ELF-1 (cell line): ENCODE measurements around the gene ACBD5.
A peak's percentile ranks its signal among the peaks of the same experiment; 100 is the strongest.
"Not testable (repeated sequence)": the region's sequence is repeated elsewhere in the genome, so short reads cannot be mapped to it uniquely, and the experiment has no call there.

Source experiments
- DNase-seq: peaks from one replicate; pipeline ENCODE4 v3.0.0-alpha.2; 2016; ENCODE audit warnings: low read depth, low spot score

The ACBD5 gene

DNA sequence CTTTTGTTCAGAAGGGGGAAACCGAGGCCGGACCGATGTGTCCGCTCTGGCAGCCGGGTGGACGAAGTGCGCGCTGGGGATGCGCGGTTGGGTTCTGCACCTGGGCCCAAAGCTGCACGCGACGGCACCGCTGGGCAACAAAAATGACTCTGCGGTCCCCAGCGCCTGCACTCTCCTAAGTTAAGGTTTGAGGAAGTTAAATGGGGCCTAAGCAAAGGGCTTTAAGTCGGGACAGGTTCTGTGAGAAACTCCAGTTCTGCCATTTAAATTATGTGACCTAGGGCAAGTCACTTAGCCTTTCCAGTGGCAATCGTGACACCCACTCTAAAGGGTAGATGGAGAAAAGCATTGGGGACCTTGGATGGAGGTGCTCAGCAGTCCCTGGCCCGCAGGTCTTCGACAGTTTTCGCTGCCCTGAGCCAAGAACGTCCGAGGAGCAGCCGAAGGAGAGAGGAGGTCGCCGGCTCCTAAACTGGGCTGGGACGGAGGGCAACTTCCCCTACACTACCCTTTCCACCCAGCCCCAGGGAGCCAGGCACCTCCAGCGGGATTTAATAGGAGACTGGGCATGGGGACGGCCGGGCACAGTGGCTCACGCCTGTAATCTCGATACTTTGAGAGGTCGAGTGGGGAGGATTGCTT is 534 bp upstream of the ACBD5 start:
- peak; percentile 67 for DNase-seq

DNA sequence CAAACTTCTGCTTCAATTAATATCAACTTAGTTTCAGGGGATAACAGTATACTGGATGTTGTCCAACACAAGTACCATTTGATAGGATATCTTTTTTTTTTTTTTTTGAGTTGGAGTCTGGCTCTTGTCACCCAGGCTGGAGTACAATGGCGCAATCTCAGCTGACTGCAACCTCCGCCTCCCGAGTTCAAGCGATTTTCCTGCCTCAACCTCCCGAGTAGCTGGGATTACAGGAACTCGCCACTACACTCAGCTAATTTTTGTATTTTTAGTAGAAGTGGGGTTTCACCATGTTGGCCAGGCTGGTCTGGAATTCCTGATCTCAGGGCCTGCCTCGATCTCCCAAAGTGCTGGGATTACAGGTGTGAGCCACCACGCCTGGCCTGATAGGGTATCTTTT is 3.1 kb downstream of the ACBD5 start:
- not testable (repeated sequence) for DNase-seq

DNA sequence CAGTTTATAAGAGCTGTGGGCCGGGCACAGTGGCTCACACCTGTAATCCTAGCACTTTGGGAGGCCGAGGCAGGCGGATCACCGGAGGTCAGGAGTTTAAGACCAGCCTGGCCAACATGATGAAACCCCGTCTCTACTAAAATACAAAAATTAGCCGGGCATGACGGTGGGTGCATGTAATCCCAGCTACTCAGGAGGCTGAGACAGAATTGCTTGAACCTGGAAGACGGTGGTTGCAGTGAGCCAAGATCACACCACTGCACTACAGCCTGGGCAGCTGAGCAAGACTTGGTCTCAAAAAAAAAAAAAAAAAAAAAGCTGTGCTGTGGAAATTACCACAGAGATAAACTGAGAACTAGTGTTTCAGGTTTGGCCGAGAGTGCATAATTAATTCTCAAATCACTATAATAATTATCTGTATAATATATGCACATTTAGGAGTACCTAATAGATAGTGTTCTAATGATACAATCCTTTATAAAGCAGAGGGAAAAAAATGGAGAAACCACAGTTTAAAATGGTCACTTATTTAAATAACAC is 3.9 kb downstream of the ACBD5 start:
- not testable (repeated sequence) for DNase-seq

DNA sequence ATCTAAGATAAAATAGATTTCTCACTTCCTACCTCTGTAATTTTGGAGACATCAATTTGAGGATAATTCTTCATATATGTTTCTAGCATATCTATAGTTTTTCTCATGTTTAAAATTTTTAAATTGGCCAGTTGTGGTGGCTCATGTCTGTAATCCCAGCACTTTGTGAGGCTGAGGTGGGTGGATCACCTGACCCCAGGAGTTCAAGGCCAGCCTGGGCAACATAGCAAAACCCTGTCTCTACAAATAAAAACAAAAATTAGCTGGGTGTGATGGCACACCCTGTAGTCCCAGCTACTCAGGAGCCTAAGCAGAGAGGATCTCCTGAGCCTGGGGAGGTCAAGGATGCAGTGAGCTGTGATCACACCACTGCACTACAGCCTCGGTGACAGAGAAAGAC is 4.9 kb downstream of the ACBD5 start:
- no peak for DNase-seq

DNA sequence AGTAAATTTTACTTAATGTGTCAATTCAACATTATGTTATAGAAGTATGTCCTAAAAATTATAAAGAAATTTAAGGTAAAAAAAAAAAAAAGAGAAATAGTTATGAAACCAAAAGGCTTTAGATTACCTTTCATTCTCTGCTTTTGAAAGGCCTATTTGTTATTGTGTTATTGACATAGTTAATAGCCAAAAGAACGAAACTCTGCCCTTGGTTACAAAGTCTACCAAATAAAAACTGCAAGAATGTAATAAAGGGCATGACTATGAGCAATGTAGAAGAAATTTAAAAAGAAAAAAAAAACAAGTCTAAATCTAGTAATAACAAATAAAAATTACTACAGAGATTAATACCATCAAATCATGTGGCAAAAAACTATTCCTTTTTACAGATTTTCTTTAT is 10.6 kb downstream of the ACBD5 start:
- no peak for DNase-seq

DNA sequence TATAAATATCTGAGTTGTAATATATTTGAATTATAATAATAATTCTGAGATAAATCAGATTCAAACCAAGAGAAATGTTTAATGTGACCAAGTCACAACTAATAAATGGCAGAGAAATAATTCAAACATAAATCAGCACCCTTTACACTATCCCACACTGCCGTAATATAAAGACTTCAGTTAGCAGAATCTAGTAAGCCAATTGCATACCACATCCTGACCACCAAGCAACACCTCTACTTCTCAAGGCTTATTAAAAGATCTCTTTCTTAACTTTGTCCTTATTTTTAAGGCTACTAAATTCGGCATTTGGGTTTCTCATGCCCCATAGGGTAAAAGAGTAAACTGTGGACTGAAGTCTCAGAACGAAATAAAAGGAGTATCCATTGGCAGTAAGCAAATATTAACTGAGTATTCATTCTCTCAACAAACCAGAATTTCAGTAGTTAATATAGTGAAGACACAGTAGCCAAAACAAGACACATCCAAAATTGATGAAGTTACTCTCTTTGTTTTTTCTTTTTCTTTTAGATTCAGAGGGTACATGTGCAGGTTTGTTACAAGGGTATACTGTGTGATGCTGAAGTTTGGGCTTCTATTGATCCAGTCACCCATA is 14.8 kb downstream of the ACBD5 start:
- DNase-seq, result no peak

DNA sequence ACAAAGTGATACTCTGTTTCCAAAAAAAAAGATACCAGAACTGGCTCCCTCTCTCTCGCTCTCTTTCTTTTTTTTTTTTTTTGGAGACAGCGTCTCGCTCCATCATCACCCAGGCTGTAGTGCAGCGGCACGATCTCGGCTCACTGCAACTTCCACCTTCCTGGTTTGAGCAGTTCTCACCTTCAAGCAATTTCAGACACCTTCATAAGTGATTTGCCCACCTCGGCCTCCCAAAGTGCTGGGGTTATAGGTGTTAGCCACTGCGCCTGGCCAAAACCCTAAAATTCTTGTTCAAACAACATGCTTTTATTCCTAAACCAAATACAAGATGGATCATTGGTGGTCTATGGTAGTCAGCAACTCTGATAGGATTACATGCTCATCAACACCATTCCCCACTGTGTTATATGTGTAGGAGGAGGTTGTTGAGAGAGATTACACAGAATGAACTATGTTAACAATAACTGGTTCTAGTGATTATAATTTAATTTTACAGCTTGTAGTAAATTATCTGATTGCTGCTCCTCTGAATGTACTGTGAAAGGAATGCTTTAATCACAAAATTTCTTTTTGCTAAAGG is 15.5 kb downstream of the ACBD5 start:
- DNase-seq, result no peak

DNA sequence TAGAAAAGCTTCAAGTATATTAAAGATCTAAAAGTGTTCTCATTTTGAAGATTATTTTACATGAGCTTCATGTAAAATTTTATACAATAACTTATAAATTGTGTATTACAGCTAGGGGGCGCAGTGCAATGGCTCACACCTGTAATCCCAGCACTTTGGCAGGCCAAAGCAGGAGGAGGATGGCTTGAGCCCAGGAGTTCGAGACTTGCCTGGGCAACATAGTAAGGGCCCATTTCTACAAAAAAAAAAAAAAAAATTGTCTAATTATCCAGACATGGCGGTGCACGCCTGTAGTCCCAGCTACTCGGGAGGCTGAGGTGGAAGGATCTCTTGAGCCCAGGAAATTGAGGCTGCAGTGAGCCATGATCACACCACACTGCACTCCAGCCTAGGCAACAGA is 16.6 kb downstream of the ACBD5 start:
- DNase-seq, result no peak

DNA sequence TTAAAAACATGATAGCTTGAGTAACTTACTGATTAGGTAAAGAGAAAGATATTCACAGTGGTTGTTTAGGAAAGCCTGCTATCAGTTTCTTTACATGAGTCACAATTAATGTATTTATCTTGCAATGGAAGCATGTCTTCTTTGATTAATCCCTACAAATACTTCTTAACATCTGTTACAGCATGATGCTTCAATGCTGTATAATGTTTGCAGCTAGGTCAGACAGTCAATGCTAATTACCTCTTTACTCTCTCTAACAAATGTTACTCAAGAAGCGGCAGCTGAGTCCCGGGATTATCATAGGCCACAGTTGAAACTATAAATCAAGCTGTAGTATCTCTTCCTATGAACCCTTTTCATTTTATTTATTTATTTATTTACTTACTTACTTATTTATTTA is 33.2 kb downstream of the ACBD5 start:
- no peak for DNase-seq

DNA sequence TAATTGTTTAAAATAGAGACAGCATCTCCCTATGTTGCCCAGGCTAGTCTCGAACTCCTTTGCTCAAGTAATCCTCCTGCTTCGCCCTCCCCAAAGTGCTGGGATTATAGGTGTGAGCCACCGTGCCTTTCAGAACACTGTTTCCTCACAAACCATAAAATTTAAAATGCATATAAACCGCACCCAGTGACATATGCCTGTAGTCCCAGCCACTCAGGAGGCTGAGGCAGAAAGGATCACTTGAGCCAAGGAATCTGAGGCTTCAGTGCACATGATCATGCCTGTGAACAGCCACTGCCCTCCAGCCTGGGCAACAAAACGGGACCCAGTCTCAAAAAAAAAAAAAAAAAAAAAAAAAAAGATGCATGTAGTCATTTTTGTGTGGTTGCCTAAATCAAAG is 36.8 kb downstream of the ACBD5 start:
- no peak for DNase-seq

DNA sequence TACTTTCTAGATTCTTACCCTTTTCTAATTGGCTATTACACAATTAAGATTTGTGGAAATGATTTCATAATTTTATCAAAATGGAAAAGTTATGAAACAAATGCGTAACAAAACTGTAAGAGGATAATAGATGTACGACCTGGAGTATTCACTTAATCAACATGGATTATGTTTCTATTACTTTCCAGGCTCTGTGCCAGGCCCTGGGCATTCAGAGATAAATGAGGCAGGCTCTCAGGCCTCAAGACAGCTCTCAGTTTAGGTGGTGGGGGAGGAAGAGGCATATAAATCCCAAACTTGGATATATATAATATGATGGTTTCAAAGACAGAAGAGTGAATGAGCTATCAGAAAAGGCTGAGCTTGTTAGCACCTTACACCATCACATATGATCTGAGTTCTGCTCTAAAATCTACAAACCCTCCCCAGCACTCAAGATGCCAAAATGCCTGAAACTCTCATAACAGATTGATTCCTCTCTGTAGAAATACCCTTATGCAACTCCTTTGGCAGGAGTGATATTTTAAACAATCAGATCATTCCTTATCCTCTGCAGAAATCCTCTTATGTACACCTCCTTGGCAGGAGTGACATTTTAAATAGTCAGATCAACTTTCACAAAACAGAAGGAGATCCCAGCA is 42.5 kb downstream of the ACBD5 start:
- no peak for DNase-seq

DNA sequence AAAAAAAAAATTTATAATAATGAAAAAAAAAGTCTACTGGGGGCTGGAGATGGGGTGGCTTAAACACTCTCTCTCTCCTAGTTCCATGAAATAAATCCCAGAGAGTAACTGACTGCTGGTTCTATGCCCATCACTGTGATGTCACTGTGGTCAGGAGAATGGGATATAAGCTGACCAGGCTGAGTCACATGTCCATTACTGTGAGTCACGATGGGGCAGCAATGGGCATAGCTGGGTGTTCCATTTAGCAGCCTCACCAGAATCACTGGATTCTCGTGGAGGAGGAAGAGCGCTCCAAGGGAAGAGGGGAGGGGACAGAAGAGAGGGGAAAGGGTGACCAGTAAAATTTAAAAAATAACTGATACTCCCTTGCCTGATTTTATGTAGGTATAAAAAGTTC is 48.3 kb downstream of the ACBD5 start:
- no peak for DNase-seq

DNA sequence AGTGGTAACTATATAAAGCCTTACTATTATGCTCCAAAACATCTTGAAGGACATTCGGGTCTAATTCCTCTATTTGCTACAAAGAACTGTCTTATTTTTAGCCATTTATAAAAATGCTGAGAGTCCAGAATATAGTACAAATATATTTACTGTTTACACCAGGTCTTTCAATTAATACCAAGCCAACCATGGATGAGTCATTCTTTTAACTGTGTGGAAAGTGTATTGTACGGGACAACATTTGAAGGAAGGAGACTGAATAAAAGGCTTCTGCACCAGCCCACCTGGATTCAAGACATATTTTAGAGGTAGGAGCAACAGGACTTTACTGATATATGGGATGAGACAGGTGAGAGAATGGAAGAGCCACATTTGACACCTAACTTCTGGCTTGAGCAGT is 50.1 kb downstream of the ACBD5 start:
- DNase-seq, result no peak

DNA sequence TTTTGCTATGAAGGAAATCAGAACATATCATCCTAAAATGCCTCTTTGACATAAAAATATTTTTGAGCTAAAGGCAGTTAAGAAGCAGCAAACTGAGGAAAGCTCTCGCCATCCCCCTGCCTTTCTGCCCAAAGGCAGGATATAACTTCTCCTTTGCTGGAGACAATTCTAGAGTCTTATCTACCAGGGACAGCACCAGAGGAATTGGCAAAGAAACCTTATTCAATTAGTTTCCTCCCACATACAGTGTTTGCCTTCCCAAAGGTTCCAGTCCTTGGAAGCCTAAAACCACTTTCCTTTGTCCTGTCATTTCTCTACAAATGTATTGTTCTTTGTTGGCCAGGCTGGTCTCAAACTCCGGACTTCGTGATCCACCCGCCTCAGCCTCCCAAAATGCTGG is 51.7 kb downstream of the ACBD5 start:
- DNase-seq, result no peak

DNA sequence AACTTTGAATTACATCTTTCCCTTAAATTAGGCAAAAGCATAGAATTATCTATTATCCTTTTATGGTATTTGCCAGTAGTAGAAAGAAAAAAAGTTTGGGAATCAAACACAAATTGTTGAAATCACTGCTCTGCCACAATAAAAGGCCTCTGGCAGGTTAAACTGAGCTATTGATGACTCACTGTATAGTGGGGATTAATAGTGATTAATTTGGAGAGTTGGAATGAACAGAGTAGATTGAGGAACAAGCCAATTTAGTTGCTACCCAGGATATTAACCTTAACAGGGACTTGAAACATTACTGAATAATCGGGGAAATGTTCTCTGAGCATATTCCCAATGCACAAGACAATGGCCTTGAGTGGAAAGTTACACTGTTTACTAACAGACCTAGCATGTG is 52.3 kb downstream of the ACBD5 start:
- DNase-seq, result no peak

DNA sequence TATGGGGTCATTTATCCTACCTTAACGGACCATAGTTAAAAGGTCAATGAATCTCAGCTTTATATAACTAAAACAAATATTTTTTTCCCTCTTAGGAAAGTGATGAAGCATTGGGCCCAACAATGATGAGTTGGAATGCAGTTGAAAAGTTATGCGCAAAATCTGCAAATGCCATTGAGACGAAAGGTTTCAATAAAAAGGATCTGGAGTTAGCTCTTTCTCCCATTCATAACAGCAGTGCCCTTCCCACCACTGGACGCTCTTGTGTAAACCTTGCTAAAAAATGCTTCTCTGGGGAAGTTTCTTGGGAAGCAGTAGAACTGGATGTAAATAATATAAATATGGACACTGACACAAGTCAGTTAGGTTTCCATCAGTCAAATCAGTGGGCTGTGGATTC is 70.7 kb downstream of the ACBD5 start:
- DNase-seq, result no peak

DNA sequence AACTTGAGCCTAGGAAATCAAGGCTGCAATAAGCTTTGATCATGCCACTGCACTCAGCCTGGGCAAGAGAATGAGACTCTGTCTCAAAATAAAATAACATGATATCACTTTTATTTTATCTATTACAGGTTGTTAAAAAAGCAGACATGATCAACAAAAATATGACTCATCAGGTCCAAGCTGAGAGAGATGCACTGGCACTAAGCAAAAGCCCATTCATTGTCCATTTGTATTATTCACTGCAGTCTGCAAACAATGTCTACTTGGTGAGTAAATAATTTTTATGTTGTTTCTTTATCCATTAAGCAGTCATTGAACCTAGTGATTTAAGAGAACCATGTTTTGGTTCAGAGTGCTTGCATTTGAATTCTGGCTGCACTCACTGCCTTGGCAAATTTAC is 82.2 kb downstream of the ACBD5 start:
- no peak for DNase-seq

DNA sequence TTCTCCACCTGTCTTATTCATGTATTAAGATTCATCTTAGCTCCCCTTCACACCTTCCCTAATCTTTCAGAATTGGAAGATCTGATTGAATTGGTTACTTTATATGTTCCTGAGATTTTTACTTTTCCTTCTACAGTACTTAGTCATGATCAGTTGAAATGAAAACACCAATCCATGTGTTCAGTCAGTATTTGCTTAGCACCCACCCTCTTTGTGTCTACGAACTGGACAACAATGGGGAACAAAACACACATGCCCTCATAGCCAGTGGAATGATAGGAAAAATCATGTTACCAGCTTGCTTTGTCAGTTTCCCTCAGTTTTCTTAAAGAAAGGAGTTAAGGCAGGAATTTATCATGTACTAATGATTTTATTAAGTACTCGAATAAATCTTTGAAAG is 83.4 kb downstream of the ACBD5 start:
- no peak for DNase-seq

DNA sequence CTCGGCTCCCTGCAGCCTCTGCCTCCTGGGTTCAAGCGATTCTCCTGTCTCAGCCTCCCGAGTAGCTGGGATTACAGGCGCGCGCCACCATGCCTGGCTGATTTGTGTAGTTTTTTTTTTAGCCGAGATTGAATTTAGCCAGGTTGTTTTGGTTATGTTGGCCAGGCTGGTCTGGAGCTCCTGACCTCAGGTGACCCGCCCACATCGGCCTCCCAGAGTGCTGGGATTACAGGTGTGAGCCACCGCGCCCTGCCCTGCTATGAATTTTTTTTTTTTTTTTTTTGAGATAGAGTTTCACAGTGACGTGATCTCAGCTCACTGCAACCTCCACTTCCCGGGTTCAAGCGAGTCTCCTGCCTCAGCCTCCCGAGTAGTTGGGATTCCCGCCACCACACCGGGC is 84.0 kb downstream of the ACBD5 start:
- peak; percentile 58 for DNase-seq

DNA sequence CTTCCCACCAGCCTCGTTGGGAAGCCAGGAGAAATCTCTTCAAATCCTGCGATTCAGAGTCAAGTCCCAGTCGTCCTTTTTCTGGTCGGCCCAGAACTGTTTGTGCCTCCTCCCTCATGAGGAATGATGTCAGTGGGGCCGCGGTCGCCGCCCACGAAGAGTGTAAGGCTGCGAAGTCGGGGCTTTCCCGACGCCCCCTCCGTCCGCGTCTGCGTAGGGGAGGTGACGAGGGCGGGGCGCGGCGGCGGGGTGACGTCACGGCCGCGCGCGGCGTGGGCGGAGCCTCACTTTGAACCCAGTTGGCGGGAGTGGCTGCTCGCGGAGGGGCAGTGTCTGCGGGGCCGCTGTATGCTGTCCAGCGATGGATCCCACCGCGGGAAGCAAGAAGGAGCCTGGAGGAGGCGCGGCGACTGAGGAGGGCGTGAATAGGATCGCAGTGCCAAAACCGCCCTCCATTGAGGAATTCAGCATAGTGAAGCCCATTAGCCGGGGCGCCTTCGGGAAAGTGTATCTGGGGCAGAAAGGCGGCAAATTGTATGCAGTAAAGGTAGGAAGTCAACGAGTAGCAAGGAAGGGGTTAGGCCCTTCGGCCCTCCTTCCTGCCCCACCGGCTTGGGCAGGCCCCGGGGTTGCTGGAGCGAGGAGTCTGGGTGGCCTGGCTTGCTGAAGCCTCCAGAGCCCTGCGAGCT is 85.4 kb downstream of the ACBD5 start, which contains the start of gene MASTL:
Gene MASTL, plus strand, starts transcription at position 287 of the 689 bp plus-strand sequence. Its CDS starts 75 bp downstream, at position 362.
- peak; percentile 97 for DNase-seq

DNA sequence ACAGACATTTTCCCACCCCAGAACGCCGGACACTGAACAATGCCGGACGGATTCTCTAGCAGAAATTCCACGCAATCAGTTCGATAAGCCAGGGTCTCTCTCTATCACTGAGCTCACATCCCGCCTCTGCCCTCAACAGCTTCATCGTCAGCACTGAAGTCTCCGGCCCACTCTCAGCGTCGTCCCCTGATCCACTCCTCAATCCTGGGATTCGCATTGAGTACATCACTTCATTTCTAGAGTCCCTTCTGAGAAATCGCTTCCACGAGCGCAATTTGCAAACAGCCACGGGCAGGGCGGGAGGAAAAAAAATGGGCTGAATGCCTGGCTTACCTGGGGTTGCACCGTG is 86.8 kb downstream of the ACBD5 start:
- DNase-seq, result no peak

DNA sequence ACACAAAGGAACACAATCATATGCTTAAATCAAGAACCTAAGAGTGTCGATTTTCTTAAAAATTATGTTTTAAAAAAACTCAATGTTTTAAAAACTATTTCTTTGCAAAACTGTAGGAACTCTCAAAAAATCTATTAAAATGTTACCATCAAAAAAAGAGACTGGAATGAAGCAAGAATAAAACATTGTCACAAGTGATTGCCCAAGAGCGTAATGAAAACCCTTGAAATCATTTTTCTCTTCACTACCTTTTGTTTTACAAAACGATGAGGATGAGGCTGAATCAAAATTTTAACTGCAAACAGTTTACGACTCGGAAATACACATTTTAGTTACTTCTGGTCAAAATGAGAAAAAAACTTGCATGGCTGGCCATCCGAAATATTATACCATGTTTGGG is 87.3 kb downstream of the ACBD5 start:
- DNase-seq, result no peak
